Measurements from ENCODE around the gene MYRIP. TPM values are rescaled to one million over a fixed set of nuclear protein-coding genes. Genes with fewer than 3 reads are reported as not detected.

The MYRIP gene
- total RNA-seq = 10 to 100 TPM in 2 of 4 donors, 1 to 10 TPM in 2; 3.5 to 31.1 (median 12.1) TPM

DNA sequence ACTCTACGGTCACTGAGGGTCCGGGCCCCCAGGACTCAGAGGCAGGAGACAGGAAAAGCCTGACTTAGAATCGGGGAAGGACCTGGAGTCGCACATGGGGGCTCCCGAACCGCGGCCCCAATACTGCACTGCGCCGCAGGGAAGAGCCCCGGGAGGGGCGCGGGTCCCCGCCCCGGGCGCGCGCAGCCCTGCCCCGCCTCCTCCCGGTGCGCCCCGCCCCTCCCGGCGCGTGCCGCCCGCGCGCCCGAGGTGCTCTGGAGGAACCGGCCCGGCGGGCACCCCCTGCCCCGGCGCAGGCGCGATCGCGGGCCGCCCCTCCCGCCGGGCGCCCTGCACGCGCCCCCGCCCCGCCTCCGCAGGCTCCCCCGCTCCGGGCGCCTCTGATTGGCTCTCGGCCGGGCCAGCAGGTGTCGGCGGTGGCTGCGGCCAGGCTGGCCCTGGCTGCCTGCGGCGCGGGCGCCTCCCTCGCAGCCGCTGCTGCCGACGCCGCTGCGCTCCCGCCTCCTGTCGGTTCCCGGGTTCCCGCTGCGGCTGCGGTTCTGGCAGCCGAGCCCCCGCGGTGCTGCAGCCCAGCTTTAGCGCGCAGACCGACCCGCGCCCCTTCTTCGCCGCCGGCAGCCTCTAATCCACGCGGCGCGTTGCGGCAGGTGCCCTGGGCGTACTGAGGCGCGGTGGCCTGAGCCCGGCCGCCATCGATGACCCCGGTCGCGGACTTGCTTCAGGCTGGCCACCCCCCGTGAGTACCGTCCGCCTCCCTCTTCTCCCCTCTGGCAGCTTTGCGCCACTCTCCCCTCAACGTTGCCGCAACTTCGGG is at the start of gene MYRIP:
Gene MYRIP (plus strand): TSS at position 429 of the 814 bp plus-strand sequence. CDS start 91,208 bp downstream, outside the sequence.
- intact Hi-C loops (cut with DNase I; ENCODE audit: low total_unique reads) = no loop called here
- peak; percentile 20 to 26 for DNase-seq
- no peaks in the 10 kb centered on the region for H3K9me3 ChIP-seq
- peaks cover 0 to 12% of the 10 kb centered on the region in 2 donors for H3K4me1 ChIP-seq
- H3K27ac ChIP-seq = peak within 1 kb of the TSS; percentile 16 to 56
- no peaks in the 10 kb centered on the region for H3K36me3 ChIP-seq
- no peaks in the 10 kb centered on the region for H3K27me3 ChIP-seq
- H3K4me3 ChIP-seq = peak within 1 kb of the TSS; percentile 21 to 45
- TF ChIP-seq, protein P1, sequence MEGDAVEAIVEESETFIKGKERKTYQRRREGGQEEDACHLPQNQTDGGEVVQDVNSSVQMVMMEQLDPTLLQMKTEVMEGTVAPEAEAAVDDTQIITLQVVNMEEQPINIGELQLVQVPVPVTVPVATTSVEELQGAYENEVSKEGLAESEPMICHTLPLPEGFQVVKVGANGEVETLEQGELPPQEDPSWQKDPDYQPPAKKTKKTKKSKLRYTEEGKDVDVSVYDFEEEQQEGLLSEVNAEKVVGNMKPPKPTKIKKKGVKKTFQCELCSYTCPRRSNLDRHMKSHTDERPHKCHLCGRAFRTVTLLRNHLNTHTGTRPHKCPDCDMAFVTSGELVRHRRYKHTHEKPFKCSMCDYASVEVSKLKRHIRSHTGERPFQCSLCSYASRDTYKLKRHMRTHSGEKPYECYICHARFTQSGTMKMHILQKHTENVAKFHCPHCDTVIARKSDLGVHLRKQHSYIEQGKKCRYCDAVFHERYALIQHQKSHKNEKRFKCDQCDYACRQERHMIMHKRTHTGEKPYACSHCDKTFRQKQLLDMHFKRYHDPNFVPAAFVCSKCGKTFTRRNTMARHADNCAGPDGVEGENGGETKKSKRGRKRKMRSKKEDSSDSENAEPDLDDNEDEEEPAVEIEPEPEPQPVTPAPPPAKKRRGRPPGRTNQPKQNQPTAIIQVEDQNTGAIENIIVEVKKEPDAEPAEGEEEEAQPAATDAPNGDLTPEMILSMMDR (IDR thresholded peaks at IDR 0.05) = peak in 1 of 4 experiments; percentile 9
- peak; percentile 16 to 62 for TF ChIP-seq POLR2A (IDR thresholded peaks at IDR 0.05)

DNA sequence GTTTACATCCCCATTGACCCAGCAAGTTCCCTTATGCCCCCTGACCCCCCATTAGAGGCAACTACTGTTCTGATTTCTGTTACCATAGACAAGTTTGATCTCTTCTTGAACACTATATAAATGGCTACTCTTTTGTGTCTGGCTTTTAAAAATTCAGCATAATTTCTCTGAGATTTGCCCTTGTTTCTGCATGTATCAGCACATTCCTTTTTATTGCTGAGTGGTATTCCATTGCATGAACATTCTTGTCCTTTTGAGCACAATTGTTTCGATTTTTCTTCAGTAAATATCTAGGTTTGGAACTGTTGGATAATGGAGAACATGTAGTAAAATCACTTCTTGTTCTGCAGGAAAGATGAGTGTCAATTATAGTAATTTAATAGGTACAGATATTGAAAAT is 49.1 kb upstream of the MYRIP start:
- no peaks in the 10 kb centered on the region for H3K36me3 ChIP-seq
- H3K4me1 ChIP-seq = no peaks in the 10 kb centered on the region
- no peak overlapping the region for H3K4me3 ChIP-seq
- DNase-seq = no peak
- intact Hi-C loops (cut with DNase I; ENCODE audit: low total_unique reads) = no loop called here
- TF ChIP-seq POLR2A (IDR thresholded peaks at IDR 0.05) = no peak
- TF ChIP-seq, protein P1 (IDR thresholded peaks at IDR 0.05) = no peak
- no peaks in the 10 kb centered on the region for H3K9me3 ChIP-seq
- no peak overlapping the region for H3K27ac ChIP-seq
- H3K27me3 ChIP-seq = no peaks in the 10 kb centered on the region

DNA sequence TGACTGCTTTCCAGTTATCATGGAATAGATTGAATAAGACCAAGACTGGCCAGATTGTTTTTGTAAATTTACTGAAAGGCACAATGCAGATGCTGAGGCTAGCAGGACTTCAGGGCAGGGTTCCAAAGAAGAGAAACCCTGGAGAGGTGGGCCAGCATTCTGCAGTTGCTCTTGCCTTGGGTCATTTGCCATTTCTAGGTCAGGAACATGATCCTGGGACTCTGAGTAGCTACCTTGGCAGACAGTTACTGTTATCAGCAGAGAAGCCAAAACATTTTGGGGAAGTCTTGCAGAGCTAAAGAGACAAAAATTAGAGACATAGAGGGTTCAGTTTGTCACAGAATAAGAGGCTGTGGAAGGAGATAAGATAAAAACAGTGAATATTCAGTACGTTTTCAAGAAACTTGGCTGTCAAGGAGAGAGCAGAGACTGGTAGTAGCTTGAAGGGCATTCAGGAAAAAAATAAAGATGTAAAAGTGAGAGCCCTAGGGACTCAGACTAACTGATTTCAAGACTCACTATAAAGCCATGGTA is 46.8 kb upstream of the MYRIP start:
- intact Hi-C loops (cut with DNase I; ENCODE audit: low total_unique reads) = no loop called here
- Histone ChIP-seq H3K9me3 (no peaks in the 10 kb centered on the region), H3K36me3 (no peaks in the 10 kb centered on the region), H3K27ac (no peak overlapping the region), H3K27me3 (no peaks in the 10 kb centered on the region), H3K4me3 (no peak overlapping the region), H3K4me1 (no peaks in the 10 kb centered on the region)
- TF ChIP-seq, protein P1 (IDR thresholded peaks at IDR 0.05) = no peak
- no peak for TF ChIP-seq POLR2A (IDR thresholded peaks at IDR 0.05)
- DNase-seq = no peak

DNA sequence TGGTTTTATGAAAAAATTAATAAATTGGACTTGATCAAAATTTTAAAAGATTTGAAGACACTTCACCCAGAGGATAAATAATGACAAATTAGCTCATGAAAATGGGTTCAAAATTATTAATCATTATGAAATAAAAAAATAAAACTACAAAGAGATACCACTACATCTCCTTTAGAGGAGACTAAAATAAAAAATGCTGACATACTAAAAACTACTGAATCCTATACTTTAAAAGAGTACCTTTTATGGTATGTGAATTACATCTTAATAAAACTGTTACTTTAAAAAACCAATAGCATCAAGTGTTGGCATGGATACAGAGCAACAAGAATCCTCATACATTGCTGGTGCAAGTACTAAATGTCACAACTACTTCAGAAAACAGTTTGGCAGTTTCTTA is 46.0 kb upstream of the MYRIP start:
- TF ChIP-seq, protein P1 (IDR thresholded peaks at IDR 0.05) = no peak
- TF ChIP-seq POLR2A (IDR thresholded peaks at IDR 0.05) = no peak
- intact Hi-C loops (cut with DNase I; ENCODE audit: low total_unique reads) = no loop called here
- no peak for DNase-seq

DNA sequence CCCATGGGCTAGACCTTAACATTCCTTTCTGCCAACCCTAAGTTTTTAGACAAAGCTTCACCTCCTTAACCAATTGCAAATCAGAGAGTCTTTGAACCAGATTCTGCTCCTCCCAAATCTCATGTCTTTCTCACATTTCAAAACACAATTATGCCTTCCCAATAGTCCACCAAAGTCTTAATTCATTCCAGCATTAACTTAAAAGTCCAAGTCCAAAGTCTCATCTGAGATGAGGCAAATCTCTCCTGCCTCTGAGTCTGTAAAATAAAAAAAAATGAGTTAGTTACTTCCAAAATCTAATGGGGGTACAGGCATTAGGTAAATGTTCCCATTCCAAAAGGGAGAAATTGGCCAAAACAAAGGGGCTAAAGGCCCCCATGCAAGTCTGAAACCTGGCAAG is 43.8 kb upstream of the MYRIP start:
- Histone ChIP-seq H3K4me1 (no peaks in the 10 kb centered on the region), H3K27me3 (no peaks in the 10 kb centered on the region), H3K27ac (no peak overlapping the region), H3K36me3 (no peaks in the 10 kb centered on the region), H3K9me3 (no peaks in the 10 kb centered on the region), H3K4me3 (no peak overlapping the region)
- TF ChIP-seq, protein P1 (IDR thresholded peaks at IDR 0.05) = no peak
- no peak for TF ChIP-seq POLR2A (IDR thresholded peaks at IDR 0.05)
- intact Hi-C loops (cut with DNase I; ENCODE audit: low total_unique reads) = no loop called here
- no peak for DNase-seq

More for the DNA sequence above, 46.0 kb upstream of the MYRIP start:
- H3K9me3 ChIP-seq = no peaks in the 10 kb centered on the region
- H3K27me3 ChIP-seq = no peaks in the 10 kb centered on the region
- H3K27ac ChIP-seq = no peak overlapping the region
- H3K4me1 ChIP-seq = no peaks in the 10 kb centered on the region
- H3K4me3 ChIP-seq = no peak overlapping the region
- H3K36me3 ChIP-seq = no peaks in the 10 kb centered on the region

Measured in uterus (tissue), 4 donors.